ENCODE measurements around the gene ABCC12.

GRCh38 chr16:48184681-48185080 lies 28.9 kb upstream of the ABCC12 start:
- TF ChIP-seq GATA2 (IDR thresholded peaks at IDR 0.05; ENCODE audit: low read depth, low read length) (no peak), GATA3 (IDR thresholded peaks at IDR 0.05; ENCODE audit: low read depth, low read length) (no peak)

Data from SH-SY5Y (cell line).